CD14-positive monocyte (primary cell): ENCODE results near the gene SMIM35. TPM values are rescaled to one million over a fixed set of nuclear protein-coding genes. Genes with fewer than 3 reads are reported as not detected.

Experiments
- DNase-seq, 3 donors: peaks; one replicate each; pipeline ENCODE4 v3.0.0-alpha.2; 2011 to 2022
- H2AFZ ChIP-seq: 2 replicates; pipeline ENCODE4 v1.6.0; 2012; ENCODE audit warnings: mild to moderate bottlenecking, low read depth, low read length, inconsistent platforms; ENCODE audit not compliant: insufficient read depth, poor library complexity, severe bottlenecking
- H3K27ac ChIP-seq, 2 donors: 1 replicate in 1 of 2; 2 replicates in 1 of 2; pipeline ENCODE4 v1.5.1; 2012 to 2013; ENCODE audit warnings: low read length in 2 of 2, control low read depth in 1 of 2, inconsistent platforms in 1 of 2, low read depth in 1 of 2, mild to moderate bottlenecking in 1 of 2
- H3K27me3 ChIP-seq, 2 donors: one replicate each; pipeline versions ENCODE4 v1.6.0 to v1.6.1; 2011 to 2013; ENCODE audit warnings: low read length in 2 of 2; ENCODE audit not compliant: control insufficient read depth in 2 of 2, insufficient read depth in 2 of 2
- H3K36me3 ChIP-seq, 2 donors: replicated peaks in 1 of 2; 1 replicate in 1 of 2; 2 replicates in 1 of 2; pipeline versions ENCODE4 v1.5.1 to v1.6.1; 2012 to 2013; ENCODE audit warnings: low read length in 2 of 2, control low read depth in 1 of 2, inconsistent platforms in 1 of 2, mild to moderate bottlenecking in 1 of 2; ENCODE audit not compliant: insufficient read depth in 2 of 2, control insufficient read depth in 1 of 2
- H3K4me1 ChIP-seq, 2 donors: 1 replicate in 1 of 2; 2 replicates in 1 of 2; pipeline versions ENCODE4 v1.5.1 to v1.6.1; 2012 to 2013; ENCODE audit warnings: low read length in 2 of 2, control low read depth in 1 of 2, inconsistent platforms in 1 of 2, mild to moderate bottlenecking in 1 of 2, moderate library complexity in 1 of 2; ENCODE audit not compliant: insufficient read depth in 2 of 2, control insufficient read depth in 1 of 2
- H3K4me2 ChIP-seq: replicated peaks from 2 replicates; pipeline ENCODE3; 2012; ENCODE audit warnings: low read length, moderate library complexity, mild to moderate bottlenecking; ENCODE audit not compliant: poor library complexity, severe bottlenecking; ENCODE audit errors: extremely low read depth
- H3K4me3 ChIP-seq, 3 experiments: fragments of 200-600 bp in 1 of 3; sonication (generic) in 1 of 3; replicated peaks in 1 of 3; 1 replicate in 2 of 3; 2 replicates in 1 of 3; pipeline ENCODE4 v1.5.1; 2011 to 2013; ENCODE audit warnings: low read length in 3 of 3, mild to moderate bottlenecking in 3 of 3, control low read depth in 2 of 3, low read depth in 2 of 3, inconsistent platforms in 1 of 3, moderate library complexity in 1 of 3
- H3K79me2 ChIP-seq: 2 replicates; pipeline ENCODE4 v1.6.0; 2012; ENCODE audit warnings: mild to moderate bottlenecking, control low read depth, inconsistent platforms, low read length, moderate library complexity; ENCODE audit not compliant: insufficient read depth
- H3K9ac ChIP-seq: 2 replicates; pipeline ENCODE4 v1.6.0; 2017; ENCODE audit warnings: low read length, mild to moderate bottlenecking; ENCODE audit not compliant: insufficient read depth, poor library complexity, severe bottlenecking
- H3K9me3 ChIP-seq, 2 donors: replicated peaks in 1 of 2; 1 replicate in 1 of 2; 2 replicates in 1 of 2; pipeline versions ENCODE4 v1.5.1 to v1.6.1; 2012 to 2013; ENCODE audit warnings: low read length in 2 of 2, control low read depth in 1 of 2; ENCODE audit not compliant: control insufficient read depth in 1 of 2, insufficient read depth in 1 of 2
- H4K20me1 ChIP-seq: 2 replicates; pipeline ENCODE4 v1.6.0; 2012; ENCODE audit warnings: mild to moderate bottlenecking, low read length, control low read depth, moderate library complexity; ENCODE audit not compliant: insufficient read depth
- H3K27ac Mint-ChIP-seq, 7 donors: one replicate each; pipeline ENCODE4 v1.8.0; 2020; ENCODE audit warnings: mild to moderate bottlenecking in 7 of 7, mixed read lengths in 7 of 7, moderate library complexity in 6 of 7, inconsistent platforms in 2 of 7
- H3K27me3 Mint-ChIP-seq, 3 donors: one replicate each; pipeline ENCODE4 v1.8.0; 2021 to 2022; ENCODE audit warnings: low read depth in 3 of 3, mild to moderate bottlenecking in 3 of 3, mixed read lengths in 3 of 3, moderate library complexity in 3 of 3, inconsistent platforms in 1 of 3
- H3K36me3 Mint-ChIP-seq, 2 donors: one replicate each; pipeline ENCODE4 v1.8.0; 2020; ENCODE audit warnings: mixed read lengths in 2 of 2, inconsistent platforms in 1 of 2, mild to moderate bottlenecking in 1 of 2
- H3K4me1 Mint-ChIP-seq: one replicate; pipeline ENCODE4 v1.8.0; 2020; ENCODE audit warnings: mild to moderate bottlenecking, mixed read lengths
- H3K4me3 Mint-ChIP-seq, 2 donors: one replicate each; pipeline ENCODE4 v1.8.0; 2020; ENCODE audit warnings: mild to moderate bottlenecking in 2 of 2, mixed read lengths in 2 of 2, moderate library complexity in 1 of 2
- H3K9me3 Mint-ChIP-seq, 7 donors: one replicate each; pipeline ENCODE4 v1.8.0; 2020 to 2022; ENCODE audit warnings: mixed read lengths in 7 of 7, mild to moderate bottlenecking in 6 of 7, moderate library complexity in 6 of 7, inconsistent platforms in 2 of 7
- CTCF ChIP-seq: fragments of 200-600 bp; IDR thresholded peaks from one replicate; pipeline ENCODE4 v1.8.0; 2022; ENCODE audit warnings: antibody characterized with exemption, mild to moderate bottlenecking
- WGBS: methylation state at CpG from one replicate; pipeline ENCODE4 v1.1.5; 2013; ENCODE audit warnings: missing lambda C conversion rate; ENCODE audit not compliant: insufficient coverage; 5-methylcytosine and 5-hydroxymethylcytosine counted together
- intact Hi-C, 2 donors: fragments of 100-400 bp; cut with micrococcal nuclease; formaldehyde crosslinking; loops; one replicate each; pipeline versions ENCODE4 v1.15.0 to v1.15.1; 2023
- polyA plus RNA-seq, 3 donors: library from polyadenylated mRNA; depleted of rRNA in 1 of 3; unstranded in 2 of 3; stranded (reverse) in 1 of 3; fragments of 300-500 nt in 2 of 3; fragments of >200 nt in 1 of 3; fragmentation: Illumina TruSeq in 2 of 3; gene quantifications; 1 replicate in 2 of 3; 2 replicates in 1 of 3; pipeline ENCODE4 v1.2.3, GENCODE V29; 2012 to 2021

The SMIM35 gene
- polyA plus RNA-seq, 3 donors = 0.05 to 0.29 (median 0.11) TPM

GRCh38 chr11:118068945-118069612 is 17.7 kb downstream of the SMIM35 start:
- Mint-ChIP-seq H3K27ac (no peak overlapping the region), H3K27me3 (peaks cover 0 to 4% (median 2%) of the 10 kb centered on the region in 3 donors), H3K36me3 (no peaks in the 10 kb centered on the region), H3K4me3 (no peak overlapping the region), H3K4me1 (peaks cover 5% of the 10 kb centered on the region), H3K9me3 (peaks cover 0 to 4% (median 0%) of the 10 kb centered on the region in 7 donors)
- H3K79me2 ChIP-seq = no peaks in the 10 kb centered on the region
- H3K27ac ChIP-seq = no peak overlapping the region
- DNase-seq = no peak
- H3K9me3 ChIP-seq = no peaks in the 10 kb centered on the region
- H3K27me3 ChIP-seq = no peaks in the 10 kb centered on the region
- no peak overlapping the region for H3K4me3 ChIP-seq
- H3K9ac ChIP-seq = no peak overlapping the region
- no peaks in the 10 kb centered on the region for H4K20me1 ChIP-seq
- no peak for TF ChIP-seq CTCF
- no peak overlapping the region for H2AFZ ChIP-seq
- WGBS = 97% methylated on average over 4 of the region's 10 CpGs
- no peaks in the 10 kb centered on the region for H3K36me3 ChIP-seq
- H3K4me1 ChIP-seq = peaks cover 3 to 4% of the 10 kb centered on the region in 2 donors
- intact Hi-C loops = no loop called here
- no peak overlapping the region for H3K4me2 ChIP-seq

- Histone ChIP-seq H3K79me2 (no peaks in the 10 kb centered on the region), H3K36me3 (no peaks in the 10 kb centered on the region), H3K4me3 (no peak overlapping the region), H4K20me1 (no peaks in the 10 kb centered on the region), H3K4me1 (no peaks in the 10 kb centered on the region), H3K4me2 (no peak overlapping the region), H3K27me3 (no peaks in the 10 kb centered on the region), H3K9ac (no peak overlapping the region), H2AFZ (no peak overlapping the region), H3K9me3 (no peaks in the 10 kb centered on the region), H3K27ac (no peak overlapping the region)
- WGBS = 90% methylated on average over 20 of the region's 24 CpGs
- no peak for TF ChIP-seq CTCF
- no peak for DNase-seq
- H3K4me3 Mint-ChIP-seq = no peak overlapping the region
- peaks cover 0 to 4% (median 2%) of the 10 kb centered on the region in 3 donors for H3K27me3 Mint-ChIP-seq
- H3K4me1 Mint-ChIP-seq = no peaks in the 10 kb centered on the region
- no peak overlapping the region for H3K27ac Mint-ChIP-seq
- intact Hi-C loops = no loop called here
- H3K9me3 Mint-ChIP-seq = peaks cover 0 to 4% (median 0%) of the 10 kb centered on the region in 7 donors
- no peaks in the 10 kb centered on the region for H3K36me3 Mint-ChIP-seq
These were observed 18.4 kb downstream of the SMIM35 start for GRCh38 chr11:118068206-118068944.
